ENCODE results near the gene AASDH.

GRCh38 chr4:56388306-56388705 is 1.0 kb upstream of the AASDH start:
- no peak for TF ChIP-seq POLR2A (IDR thresholded peaks at IDR 0.05)
- no peak for TF ChIP-seq CTCF (IDR thresholded peaks at IDR 0.05)
